HL-60 (cell line): Measurements from ENCODE around the gene ADPRM.

Experiments
- GABPA ChIP-seq: IDR thresholded peaks from 2 replicates; pipeline ENCODE4 v1.6.1; 2012; ENCODE audit warnings: low read depth
- POLR2AphosphoS5 ChIP-seq: IDR thresholded peaks from 2 replicates; pipeline ENCODE4 v1.6.1; 2012; ENCODE audit warnings: low read depth
- TF ChIP-seq, protein P1 (sequence below): IDR thresholded peaks from one replicate; pipeline ENCODE4 v1.5.1; 2011; ENCODE audit warnings: low read length, control low read depth, inconsistent platforms; ENCODE audit not compliant: insufficient read depth
- TF ChIP-seq, protein P2 (sequence below): IDR thresholded peaks from 2 replicates; pipeline ENCODE4 v1.6.1; 2012; ENCODE audit warnings: low read depth; ENCODE audit not compliant: insufficient replicate concordance

DNA sequence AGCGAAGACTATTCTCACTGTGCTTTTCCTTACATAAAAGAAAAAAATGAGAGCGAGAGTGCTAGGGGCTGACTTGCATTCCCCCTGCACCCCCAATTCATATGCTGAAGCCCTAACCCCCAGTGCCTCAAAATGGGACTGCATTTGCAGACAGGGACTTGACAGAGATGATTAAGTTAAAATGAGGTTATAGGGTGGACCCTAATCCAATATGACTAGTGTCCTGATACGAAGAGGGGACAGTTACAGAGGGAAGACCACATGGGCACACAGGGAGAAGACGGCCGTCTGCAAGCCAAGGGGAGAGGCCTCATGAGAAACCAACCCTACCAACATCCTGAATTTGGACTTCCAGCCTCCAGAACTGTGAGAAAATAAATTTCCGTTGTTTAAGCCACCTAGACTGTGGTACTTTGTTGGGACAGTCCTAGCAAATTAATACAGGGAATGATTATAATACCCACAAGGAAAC, 34.0 kb downstream of the ADPRM start:
- TF ChIP-seq, protein P1, sequence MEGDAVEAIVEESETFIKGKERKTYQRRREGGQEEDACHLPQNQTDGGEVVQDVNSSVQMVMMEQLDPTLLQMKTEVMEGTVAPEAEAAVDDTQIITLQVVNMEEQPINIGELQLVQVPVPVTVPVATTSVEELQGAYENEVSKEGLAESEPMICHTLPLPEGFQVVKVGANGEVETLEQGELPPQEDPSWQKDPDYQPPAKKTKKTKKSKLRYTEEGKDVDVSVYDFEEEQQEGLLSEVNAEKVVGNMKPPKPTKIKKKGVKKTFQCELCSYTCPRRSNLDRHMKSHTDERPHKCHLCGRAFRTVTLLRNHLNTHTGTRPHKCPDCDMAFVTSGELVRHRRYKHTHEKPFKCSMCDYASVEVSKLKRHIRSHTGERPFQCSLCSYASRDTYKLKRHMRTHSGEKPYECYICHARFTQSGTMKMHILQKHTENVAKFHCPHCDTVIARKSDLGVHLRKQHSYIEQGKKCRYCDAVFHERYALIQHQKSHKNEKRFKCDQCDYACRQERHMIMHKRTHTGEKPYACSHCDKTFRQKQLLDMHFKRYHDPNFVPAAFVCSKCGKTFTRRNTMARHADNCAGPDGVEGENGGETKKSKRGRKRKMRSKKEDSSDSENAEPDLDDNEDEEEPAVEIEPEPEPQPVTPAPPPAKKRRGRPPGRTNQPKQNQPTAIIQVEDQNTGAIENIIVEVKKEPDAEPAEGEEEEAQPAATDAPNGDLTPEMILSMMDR = no peak
- TF ChIP-seq, protein P2, sequence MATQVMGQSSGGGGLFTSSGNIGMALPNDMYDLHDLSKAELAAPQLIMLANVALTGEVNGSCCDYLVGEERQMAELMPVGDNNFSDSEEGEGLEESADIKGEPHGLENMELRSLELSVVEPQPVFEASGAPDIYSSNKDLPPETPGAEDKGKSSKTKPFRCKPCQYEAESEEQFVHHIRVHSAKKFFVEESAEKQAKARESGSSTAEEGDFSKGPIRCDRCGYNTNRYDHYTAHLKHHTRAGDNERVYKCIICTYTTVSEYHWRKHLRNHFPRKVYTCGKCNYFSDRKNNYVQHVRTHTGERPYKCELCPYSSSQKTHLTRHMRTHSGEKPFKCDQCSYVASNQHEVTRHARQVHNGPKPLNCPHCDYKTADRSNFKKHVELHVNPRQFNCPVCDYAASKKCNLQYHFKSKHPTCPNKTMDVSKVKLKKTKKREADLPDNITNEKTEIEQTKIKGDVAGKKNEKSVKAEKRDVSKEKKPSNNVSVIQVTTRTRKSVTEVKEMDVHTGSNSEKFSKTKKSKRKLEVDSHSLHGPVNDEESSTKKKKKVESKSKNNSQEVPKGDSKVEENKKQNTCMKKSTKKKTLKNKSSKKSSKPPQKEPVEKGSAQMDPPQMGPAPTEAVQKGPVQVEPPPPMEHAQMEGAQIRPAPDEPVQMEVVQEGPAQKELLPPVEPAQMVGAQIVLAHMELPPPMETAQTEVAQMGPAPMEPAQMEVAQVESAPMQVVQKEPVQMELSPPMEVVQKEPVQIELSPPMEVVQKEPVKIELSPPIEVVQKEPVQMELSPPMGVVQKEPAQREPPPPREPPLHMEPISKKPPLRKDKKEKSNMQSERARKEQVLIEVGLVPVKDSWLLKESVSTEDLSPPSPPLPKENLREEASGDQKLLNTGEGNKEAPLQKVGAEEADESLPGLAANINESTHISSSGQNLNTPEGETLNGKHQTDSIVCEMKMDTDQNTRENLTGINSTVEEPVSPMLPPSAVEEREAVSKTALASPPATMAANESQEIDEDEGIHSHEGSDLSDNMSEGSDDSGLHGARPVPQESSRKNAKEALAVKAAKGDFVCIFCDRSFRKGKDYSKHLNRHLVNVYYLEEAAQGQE = no peak
- TF ChIP-seq POLR2AphosphoS5 (no peak), GABPA (no peak)
